ENCODE data around the gene GZMM. TPM values are rescaled to one million over a fixed set of nuclear protein-coding genes. Genes with fewer than 3 reads are reported as not detected.

The GZMM gene
- total and polyA plus RNA-seq, 2 of the 13 experiments (the other 11 are each of a cell fraction or from before 2014, with no cell fraction given) = 0.07 TPM; not detected in 1

GRCh38 chr19:570937-571565 is 27.2 kb downstream of the GZMM start (continued):
- TF ChIP-seq ZHX2 (IDR thresholded peaks at IDR 0.05; ENCODE audit: low read depth) = no peak; the same call in 1 of the 2 replicates
- TF ChIP-seq ZHX2 (CRISPR knock-in tag; IDR thresholded peaks at IDR 0.05; ENCODE audit: borderline replicate concordance) = 0 out of 2 replicates have a peak, but pooled peaks have one; percentile 46
- peak; percentile 62 for TF ChIP-seq FOXA3 (CRISPR knock-in tag; IDR thresholded peaks at IDR 0.05)
- peak; percentile 45; the same call in 1 of the 2 replicates for TF ChIP-seq ZNF747 (CRISPR knock-in tag; IDR thresholded peaks at IDR 0.05; ENCODE audit: borderline replicate concordance)
- TF ChIP-seq FOXC1 (CRISPR knock-in tag; IDR thresholded peaks at IDR 0.05; ENCODE audit: borderline replicate concordance) = peak; percentile 79
- TF ChIP-seq KDM4B (CRISPR knock-in tag; IDR thresholded peaks at IDR 0.05) = 0 out of 2 replicates have a peak, but pooled peaks have one; percentile 51
- peak; percentile 67 for TF ChIP-seq ZBTB7B (CRISPR knock-in tag; IDR thresholded peaks at IDR 0.05)
- 0 out of 2 replicates have a peak, but pooled peaks have one; percentile 52 for TF ChIP-seq ZNF451 (CRISPR knock-in tag; IDR thresholded peaks at IDR 0.05)
- TF ChIP-seq ZNF737 (CRISPR knock-in tag; IDR thresholded peaks at IDR 0.05; ENCODE audit: borderline replicate concordance) = no peak
- TF ChIP-seq ZSCAN20 (CRISPR knock-in tag; IDR thresholded peaks at IDR 0.05; ENCODE audit: borderline replicate concordance) = 0 out of 2 replicates have a peak, but pooled peaks have one; percentile 20
- peak; percentile 80 for TF ChIP-seq UBTF (CRISPR knock-in tag; IDR thresholded peaks at IDR 0.05)
- peak; percentile 29; the same call in 1 of the 2 replicates for TF ChIP-seq RAD21 (CRISPR knock-in tag; IDR thresholded peaks at IDR 0.05)
- TF ChIP-seq LBX2 (CRISPR knock-in tag; IDR thresholded peaks at IDR 0.05; ENCODE audit: borderline replicate concordance) = peak; percentile 74; the same call in 1 of the 2 replicates
- TF ChIP-seq SKIL (CRISPR knock-in tag; IDR thresholded peaks at IDR 0.05; ENCODE audit: borderline replicate concordance) = peak; percentile 73
- no peak for TF ChIP-seq TRAFD1 (CRISPR knock-in tag; IDR thresholded peaks at IDR 0.05; ENCODE audit: borderline replicate concordance)
- TF ChIP-seq ZFP36L2 (CRISPR knock-in tag; IDR thresholded peaks at IDR 0.05) = no peak

All from HepG2 (cell line).